PC-9 (cell line): ENCODE measurements around the gene PTH1R. TPM values are rescaled to one million over a fixed set of nuclear protein-coding genes. Genes with fewer than 3 reads are reported as not detected.

Source experiments
- BruUV-seq: library from RNA; stranded (reverse); fragments of 400-500 nt; replicated peaks from 2 replicates; lab custom pipeline; 2021; lab: Mats Ljungman, UMichigan
- CTCF ChIA-PET: fragments of 300-600 bp; sonication (Branson Sonifier 250); formaldehyde crosslinking; loops from one replicate; lab custom pipeline; 2022; ENCODE audit warnings: antibody characterized with exemption; lab: Charles Lee
- POLR2A ChIA-PET: fragments of 300-600 bp; sonication (Branson Sonifier 250); formaldehyde crosslinking; loops from one replicate; lab custom pipeline; 2022; ENCODE audit warnings: antibody characterized with exemption; ENCODE audit not compliant: unreplicated experiment; lab: Charles Lee
- DNase-seq, 2 experiments: peaks; one replicate each; pipeline versions ENCODE4 v3.0.0 to v3.0.0-alpha.2; 2015 to 2022; ENCODE audit warnings: mixed read lengths in 1 of 2
- H2AFZ ChIP-seq: fragments of 200-600 bp; sonication (generic); 2 replicates; pipeline ENCODE4 v1.8.1; 2017; ENCODE audit warnings: antibody characterized with exemption
- H3F3A ChIP-seq: fragments of 200-600 bp; sonication (generic); 2 replicates; pipeline ENCODE4 v1.8.1; 2017; ENCODE audit warnings: antibody characterized with exemption, mild to moderate bottlenecking, low read depth; ENCODE audit not compliant: insufficient read depth
- H3K27ac ChIP-seq: fragments of 200-600 bp; sonication (generic); 2 replicates; pipeline ENCODE4 v1.6.1; 2016; ENCODE audit warnings: mixed run types
- H3K27me3 ChIP-seq: fragments of 200-600 bp; sonication (generic); 2 replicates; pipeline ENCODE4 v1.6.1; 2016; ENCODE audit warnings: low read depth, mixed run types; ENCODE audit not compliant: insufficient read depth
- H3K36me3 ChIP-seq: fragments of 200-600 bp; sonication (generic); 2 replicates; pipeline ENCODE4 v1.6.1; 2016; ENCODE audit warnings: low read depth, mixed run types
- H3K4me1 ChIP-seq: fragments of 200-600 bp; sonication (generic); replicated peaks from 2 replicates; pipeline ENCODE4 v1.6.1; 2016; ENCODE audit warnings: mixed run types; ENCODE audit not compliant: insufficient read depth
- H3K4me2 ChIP-seq: fragments of 200-600 bp; sonication (generic); 2 replicates; pipeline ENCODE4 v1.6.1; 2017; ENCODE audit warnings: mixed run types
- H3K4me3 ChIP-seq: fragments of 200-600 bp; sonication (generic); 2 replicates; pipeline ENCODE4 v1.6.1; 2016; ENCODE audit warnings: mixed run types
- H3K79me2 ChIP-seq: fragments of 200-600 bp; sonication (generic); 2 replicates; pipeline ENCODE4 v1.6.1; 2017; ENCODE audit warnings: low read depth, mixed run types
- H3K9me2 ChIP-seq: fragments of 200-600 bp; sonication (generic); 2 replicates; pipeline ENCODE4 v1.8.1; 2017; ENCODE audit warnings: mild to moderate bottlenecking; ENCODE audit not compliant: insufficient read depth
- H3K9me3 ChIP-seq: fragments of 200-600 bp; sonication (generic); 2 replicates; pipeline ENCODE4 v1.8.1; 2016; ENCODE audit warnings: low read depth; ENCODE audit not compliant: insufficient read depth
- H4K20me1 ChIP-seq: fragments of 200-600 bp; sonication (generic); 2 replicates; pipeline ENCODE4 v1.8.1; 2017; ENCODE audit not compliant: insufficient read depth
- EZH2 ChIP-seq: fragments of 200-600 bp; sonication (generic); IDR thresholded peaks from 2 replicates; pipeline ENCODE4 v1.8.0; 2017; ENCODE audit warnings: antibody characterized with exemption, low read depth
- intact Hi-C: fragments of 100-400 bp; cut with micrococcal nuclease; formaldehyde crosslinking; loops from one replicate; pipeline ENCODE4 v1.10.0; 2022; ENCODE audit not compliant: unreplicated experiment
- total RNA-seq: library from RNA; stranded (reverse); gene quantifications from 2 replicates; pipeline ENCODE4 v1.2.3, GENCODE V29; 2021
- TF ChIP-seq, protein P1 (sequence below): fragments of 200-600 bp; sonication (generic); conservative IDR thresholded peaks from 2 replicates; pipeline ENCODE4 v1.6.1; 2017; ENCODE audit warnings: mixed run types, antibody characterized with exemption, mild to moderate bottlenecking, moderate library complexity

PTH1R gene
- total RNA-seq, 1 experiment from 2014 or later, result not detected

- Histone ChIP-seq H3K4me2 (no peak overlapping the region), H3K4me1 (no peaks in the 10 kb centered on the region), H3K9me3 (no peaks in the 10 kb centered on the region), H3K79me2 (no peaks in the 10 kb centered on the region), H3K36me3 (no peaks in the 10 kb centered on the region), H3F3A (no peaks in the 10 kb centered on the region), H3K27ac (no peak overlapping the region), H2AFZ (no peak overlapping the region), H4K20me1 (no peaks in the 10 kb centered on the region), H3K4me3 (no peak overlapping the region), H3K9me2 (no peaks in the 10 kb centered on the region), H3K27me3 (no peaks in the 10 kb centered on the region)
- POLR2A ChIA-PET, result no interaction called here
- TF ChIP-seq, protein P1, sequence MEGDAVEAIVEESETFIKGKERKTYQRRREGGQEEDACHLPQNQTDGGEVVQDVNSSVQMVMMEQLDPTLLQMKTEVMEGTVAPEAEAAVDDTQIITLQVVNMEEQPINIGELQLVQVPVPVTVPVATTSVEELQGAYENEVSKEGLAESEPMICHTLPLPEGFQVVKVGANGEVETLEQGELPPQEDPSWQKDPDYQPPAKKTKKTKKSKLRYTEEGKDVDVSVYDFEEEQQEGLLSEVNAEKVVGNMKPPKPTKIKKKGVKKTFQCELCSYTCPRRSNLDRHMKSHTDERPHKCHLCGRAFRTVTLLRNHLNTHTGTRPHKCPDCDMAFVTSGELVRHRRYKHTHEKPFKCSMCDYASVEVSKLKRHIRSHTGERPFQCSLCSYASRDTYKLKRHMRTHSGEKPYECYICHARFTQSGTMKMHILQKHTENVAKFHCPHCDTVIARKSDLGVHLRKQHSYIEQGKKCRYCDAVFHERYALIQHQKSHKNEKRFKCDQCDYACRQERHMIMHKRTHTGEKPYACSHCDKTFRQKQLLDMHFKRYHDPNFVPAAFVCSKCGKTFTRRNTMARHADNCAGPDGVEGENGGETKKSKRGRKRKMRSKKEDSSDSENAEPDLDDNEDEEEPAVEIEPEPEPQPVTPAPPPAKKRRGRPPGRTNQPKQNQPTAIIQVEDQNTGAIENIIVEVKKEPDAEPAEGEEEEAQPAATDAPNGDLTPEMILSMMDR, result no peak
- TF ChIP-seq EZH2, result no peak
- BruUV-seq, result no TSS peak
- no peak for DNase-seq
- CTCF ChIA-PET, result no interaction called here
- intact Hi-C loops, result loop anchor here (5.0 kb wide), 1 partner anchor 417 kb away; no protein-coding TSS in a partner anchor
These were observed 27.0 kb downstream of the PTH1R start for GRCh38 chr3:46904303-46905212.

GRCh38 chr3:46905213-46905560, 27.7 kb downstream of the PTH1R start:
- Histone ChIP-seq H3K9me3 (no peaks in the 10 kb centered on the region), H3K36me3 (no peaks in the 10 kb centered on the region), H3K79me2 (no peaks in the 10 kb centered on the region), H3F3A (no peaks in the 10 kb centered on the region), H3K4me1 (no peaks in the 10 kb centered on the region), H3K27ac (no peak overlapping the region), H2AFZ (no peak overlapping the region), H3K9me2 (no peaks in the 10 kb centered on the region), H3K4me3 (no peak overlapping the region), H4K20me1 (no peaks in the 10 kb centered on the region), H3K27me3 (no peaks in the 10 kb centered on the region), H3K4me2 (no peak overlapping the region)
- ChIA-PET CTCF (no interaction called here), POLR2A (no interaction called here)
- no TSS peak for BruUV-seq
- DNase-seq, result no peak
- TF ChIP-seq EZH2, result no peak
- TF ChIP-seq, protein P1, result no peak
- intact Hi-C loops, result loop anchor here (5.0 kb wide), 1 partner anchor 418 kb away; no protein-coding TSS in a partner anchor

DNA sequence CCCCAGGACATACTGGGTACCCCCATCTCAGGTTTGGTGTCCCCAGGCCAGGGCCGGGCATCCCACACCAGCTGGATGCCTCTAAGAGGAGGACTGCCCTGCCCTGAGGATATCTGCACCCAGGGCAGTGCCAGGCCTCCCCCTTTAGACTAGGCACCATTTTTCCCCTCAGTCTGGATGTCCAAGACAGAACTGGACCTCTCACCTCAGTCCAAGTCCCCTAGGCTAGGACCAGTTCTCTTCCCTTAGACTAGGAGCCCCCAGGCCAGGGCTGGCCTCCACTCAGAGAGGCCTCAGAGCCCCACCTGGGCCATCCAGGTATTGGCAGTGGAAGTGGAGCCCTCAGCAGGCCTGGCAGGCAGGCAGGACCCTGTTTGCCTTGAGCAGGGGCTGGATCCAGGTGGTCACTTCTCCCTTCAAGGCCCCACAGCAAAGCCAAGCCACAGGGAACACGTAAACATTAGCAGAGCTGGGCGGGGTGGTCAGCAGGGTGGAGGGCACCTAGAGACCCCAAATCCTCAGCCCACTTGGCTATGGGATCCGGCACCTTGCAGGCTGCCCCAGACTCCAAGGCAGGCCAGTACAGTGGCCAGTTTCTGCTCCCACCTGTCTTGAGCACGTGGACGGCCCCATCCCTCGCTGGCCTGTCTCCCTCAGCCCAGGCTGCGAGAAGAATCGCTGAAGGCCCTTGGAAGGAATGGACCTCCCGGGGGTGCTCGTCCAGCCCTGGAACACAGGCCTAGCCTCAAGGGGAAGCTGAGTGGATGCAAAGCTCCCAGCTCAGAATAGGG, 28.3 kb downstream of the PTH1R start:
- POLR2A ChIA-PET, result no interaction called here
- intact Hi-C loops, result loop anchor here (5.0 kb wide), 1 partner anchor 419 kb away; no protein-coding TSS in a partner anchor
- DNase-seq, result no peak

More for the DNA sequence above, 28.3 kb downstream of the PTH1R start:
- H3K27me3 ChIP-seq, result no peaks in the 10 kb centered on the region
- H3F3A ChIP-seq, result peaks cover 4% of the 10 kb centered on the region; the same call in 1 of the 2 replicates
- no peak overlapping the region for H3K4me3 ChIP-seq
- no TSS peak for BruUV-seq
- CTCF ChIA-PET, result no interaction called here
- H3K27ac ChIP-seq, result no peak overlapping the region
- H3K79me2 ChIP-seq, result no peaks in the 10 kb centered on the region
- H3K4me2 ChIP-seq, result no peak overlapping the region
- H3K9me2 ChIP-seq, result no peaks in the 10 kb centered on the region
- H4K20me1 ChIP-seq, result no peaks in the 10 kb centered on the region
- H3K36me3 ChIP-seq, result no peaks in the 10 kb centered on the region
- no peaks in the 10 kb centered on the region for H3K4me1 ChIP-seq
- H2AFZ ChIP-seq, result no peak overlapping the region
- H3K9me3 ChIP-seq, result no peaks in the 10 kb centered on the region
- TF ChIP-seq, protein P1, result no peak
- no peak for TF ChIP-seq EZH2
